Caco-2 (cell line): Measurements from ENCODE around the gene ZNF845. TPM values are rescaled to one million over a fixed set of nuclear protein-coding genes. Genes with fewer than 3 reads are reported as not detected.

ENCODE experiments used
- Bru-seq: library from RNA; stranded (reverse); fragments of 400-500 nt; gene quantifications from one replicate; lab custom pipeline; 2021; lab: Mats Ljungman, UMichigan
- BruChase-seq, 2 experiments: library from RNA; stranded (reverse); fragments of 400-500 nt; gene quantifications; one replicate each; lab custom pipeline; 2021; lab: Mats Ljungman, UMichigan
- BruUV-seq: library from RNA; stranded (reverse); fragments of 400-500 nt; replicated peaks from 2 replicates; lab custom pipeline; 2021; lab: Mats Ljungman, UMichigan
- CTCF ChIA-PET: fragments of 300-600 bp; sonication (Branson Sonifier 250); formaldehyde crosslinking; loops from one replicate; lab custom pipeline; 2022; ENCODE audit warnings: antibody characterized with exemption; lab: Charles Lee
- POLR2A ChIA-PET: fragments of 300-600 bp; sonication (Branson Sonifier 250); formaldehyde crosslinking; loops from one replicate; lab custom pipeline; 2022; ENCODE audit warnings: antibody characterized with exemption; lab: Charles Lee
- DNase-seq, 2 experiments: peaks; one replicate each; pipeline versions ENCODE4 v3.0.0 to v3.0.0-alpha.2; 2020 to 2022
- H3K27me3 ChIP-seq: replicated peaks from 2 replicates; pipeline ENCODE4 v1.6.0; 2011; ENCODE audit warnings: low read length; ENCODE audit not compliant: control insufficient read depth, insufficient read depth
- H3K36me3 ChIP-seq: 2 replicates; pipeline ENCODE4 v1.5.1; 2011; ENCODE audit warnings: low read length; ENCODE audit not compliant: control insufficient read depth, insufficient read depth
- H3K4me1 ChIP-seq: fragments of 250-450 bp; sonication (Bioruptor Pico); 2 replicates; pipeline ENCODE4 v1.5.1; 2020; ENCODE audit warnings: mild to moderate bottlenecking
- H3K4me3 ChIP-seq: 2 replicates; pipeline ENCODE4 v1.5.1; 2011; ENCODE audit warnings: low read depth, mild to moderate bottlenecking, control low read depth, low read length
- H3K9me3 ChIP-seq: fragments of 250-450 bp; sonication (Bioruptor Pico); 2 replicates; pipeline ENCODE4 v1.5.1; 2020; ENCODE audit warnings: mild to moderate bottlenecking, moderate library complexity
- H3K27ac Mint-ChIP-seq: one replicate; pipeline ENCODE4 v1.8.0; 2022; ENCODE audit warnings: mixed read lengths; ENCODE audit not compliant: unreplicated experiment
- H3K27me3 Mint-ChIP-seq: one replicate; pipeline ENCODE4 v1.8.0; 2022; ENCODE audit warnings: mixed read lengths; ENCODE audit not compliant: insufficient read depth, unreplicated experiment
- H3K36me3 Mint-ChIP-seq: one replicate; pipeline ENCODE4 v1.8.0; 2022; ENCODE audit warnings: mild to moderate bottlenecking, mixed read lengths; ENCODE audit not compliant: insufficient read depth, unreplicated experiment
- H3K4me1 Mint-ChIP-seq: one replicate; pipeline ENCODE4 v1.8.0; 2022; ENCODE audit warnings: low read depth, mixed read lengths; ENCODE audit not compliant: unreplicated experiment
- H3K4me3 Mint-ChIP-seq: one replicate; pipeline ENCODE4 v1.8.0; 2022; ENCODE audit warnings: mild to moderate bottlenecking, moderate library complexity, mixed read lengths; ENCODE audit not compliant: unreplicated experiment
- H3K9me3 Mint-ChIP-seq: one replicate; pipeline ENCODE4 v1.8.0; 2022; ENCODE audit warnings: mixed read lengths; ENCODE audit not compliant: unreplicated experiment
- intact Hi-C: fragments of 100-400 bp; cut with micrococcal nuclease; formaldehyde crosslinking; loops from one replicate; pipeline ENCODE4 v1.10.0; 2022; ENCODE audit not compliant: unreplicated experiment
- long read RNA-seq: library from polyadenylated mRNA; stranded (forward); transcript quantifications from one replicate; pipeline ENCODE4 v2.0.0, GENCODE V29; 2022
- total RNA-seq: library from RNA; stranded (reverse); gene quantifications from 2 replicates; pipeline ENCODE4 v1.2.3, GENCODE V29; 2022
- TF ChIP-seq, protein P1 (sequence below), 2 experiments: fragments of 200-600 bp in 1 of 2; IDR thresholded peaks; 1 replicate in 1 of 2; 2 replicates in 1 of 2; pipeline versions ENCODE4 v1.5.1 to v1.8.0; 2011 to 2022; ENCODE audit warnings: antibody characterized with exemption in 1 of 2, control low read depth in 1 of 2, inconsistent platforms in 1 of 2, low read depth in 1 of 2, low read length in 1 of 2, mild to moderate bottlenecking in 1 of 2, moderate library complexity in 1 of 2; ENCODE audit not compliant: insufficient read depth in 1 of 2, severe bottlenecking in 1 of 2, unreplicated experiment in 1 of 2

Gene ZNF845
- total RNA-seq: 8.0 and 8.9 TPM in 2 replicates
- Bru-seq, nascent RNA: percentile 71 among the genes with signal in this experiment
- BruChase-seq, experiment 1, labeled RNA remaining after a 2-hour chase: percentile 76 among the genes with signal in this experiment
- BruChase-seq, experiment 2, labeled RNA remaining after a 6-hour chase: percentile 67 among the genes with signal in this experiment
- long read RNA-seq, full-length matches to known transcripts: 5 of 6 reads
- long read RNA-seq, partial matches to known transcripts: 0 of 6 reads
- long read RNA-seq, other reads (novel, unspliced or antisense): 1 of 6 reads

DNA sequence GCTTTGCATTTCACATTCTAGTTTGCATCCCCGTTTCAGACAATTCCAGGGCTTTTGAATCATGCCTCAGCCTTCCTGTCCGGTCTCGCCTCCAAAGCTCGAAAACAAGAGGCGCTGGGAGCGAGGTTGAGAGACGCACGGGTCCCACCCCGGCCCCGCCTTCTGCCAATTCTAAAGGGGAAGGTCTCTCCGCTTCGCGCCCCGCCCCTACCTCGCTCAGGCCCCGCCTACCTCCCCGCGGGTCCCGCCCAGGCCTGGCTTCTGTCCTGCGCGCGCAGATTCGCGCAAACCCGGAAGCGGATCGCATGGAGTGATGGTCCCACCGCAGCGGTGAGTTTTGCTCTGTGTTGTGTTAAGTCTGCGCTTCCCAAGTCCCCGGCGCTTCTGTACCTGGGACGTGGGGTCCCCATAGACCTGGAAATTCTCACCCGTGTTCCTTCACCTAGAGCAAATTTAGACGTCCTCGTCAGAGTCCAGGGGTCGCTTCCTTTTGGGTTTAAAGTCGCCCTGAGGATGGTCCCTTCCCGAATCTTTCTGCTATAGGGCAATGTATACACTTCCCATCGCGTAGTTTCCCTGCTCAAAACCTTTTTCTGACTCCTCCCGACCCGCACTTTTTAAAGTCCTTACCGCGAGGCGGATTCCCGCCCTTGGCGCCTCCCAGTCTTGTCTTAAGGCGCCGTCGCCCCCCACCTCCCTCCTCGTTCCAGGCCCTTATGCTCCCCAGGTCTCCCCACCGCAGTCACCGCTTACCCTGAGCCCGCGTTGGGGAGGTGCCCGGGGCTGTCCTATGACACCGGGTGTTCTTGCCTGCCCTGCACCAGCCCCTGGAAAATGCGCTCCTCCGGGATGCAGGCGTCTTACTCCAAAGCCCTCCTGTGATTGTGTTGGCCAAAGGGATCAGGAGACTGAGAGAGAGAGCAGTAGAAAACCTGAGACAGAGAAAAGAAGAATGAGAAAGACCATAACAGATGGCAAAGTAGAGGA is at the start of gene ZNF845:
Gene ZNF845, plus strand, starts transcription at position 287 of the 987 bp plus-strand sequence. CDS start 7,559 bp downstream, outside the sequence.
- TF ChIP-seq, protein P1, sequence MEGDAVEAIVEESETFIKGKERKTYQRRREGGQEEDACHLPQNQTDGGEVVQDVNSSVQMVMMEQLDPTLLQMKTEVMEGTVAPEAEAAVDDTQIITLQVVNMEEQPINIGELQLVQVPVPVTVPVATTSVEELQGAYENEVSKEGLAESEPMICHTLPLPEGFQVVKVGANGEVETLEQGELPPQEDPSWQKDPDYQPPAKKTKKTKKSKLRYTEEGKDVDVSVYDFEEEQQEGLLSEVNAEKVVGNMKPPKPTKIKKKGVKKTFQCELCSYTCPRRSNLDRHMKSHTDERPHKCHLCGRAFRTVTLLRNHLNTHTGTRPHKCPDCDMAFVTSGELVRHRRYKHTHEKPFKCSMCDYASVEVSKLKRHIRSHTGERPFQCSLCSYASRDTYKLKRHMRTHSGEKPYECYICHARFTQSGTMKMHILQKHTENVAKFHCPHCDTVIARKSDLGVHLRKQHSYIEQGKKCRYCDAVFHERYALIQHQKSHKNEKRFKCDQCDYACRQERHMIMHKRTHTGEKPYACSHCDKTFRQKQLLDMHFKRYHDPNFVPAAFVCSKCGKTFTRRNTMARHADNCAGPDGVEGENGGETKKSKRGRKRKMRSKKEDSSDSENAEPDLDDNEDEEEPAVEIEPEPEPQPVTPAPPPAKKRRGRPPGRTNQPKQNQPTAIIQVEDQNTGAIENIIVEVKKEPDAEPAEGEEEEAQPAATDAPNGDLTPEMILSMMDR (IDR thresholded peaks at IDR 0.05; ENCODE audit: insufficient read depth in 1 of 2, low read depth in 1 of 2, low read length in 1 of 2, severe bottlenecking in 1 of 2, unreplicated experiment in 1 of 2): no peak
- H3K9me3 Mint-ChIP-seq: peaks cover 29% of the 10 kb centered on the region
- peak within 1 kb of the TSS; percentile 60 for H3K27ac Mint-ChIP-seq
- TSS peak; percentile 82 for BruUV-seq
- Histone ChIP-seq H3K27me3 (no peaks in the 10 kb centered on the region), H3K4me1 (0 out of 2 replicates have a peak, but pooled peaks cover 3% of the 10 kb centered on the region), H3K9me3 (peaks cover 10% of the 10 kb centered on the region), H3K36me3 (peaks cover 1% of the 10 kb centered on the region; the same call in 1 of the 2 replicates), H3K4me3 (peak within 1 kb of the TSS; percentile 51)
- CTCF ChIA-PET: interaction anchor here (0.6 kb wide), 1 partner anchor 481 kb away, joined by 4 read pairs; no protein-coding TSS in a partner anchor
- peaks cover 8% of the 10 kb centered on the region for H3K4me1 Mint-ChIP-seq
- H3K4me3 Mint-ChIP-seq: peak within 1 kb of the TSS; percentile 82
- intact Hi-C loops: loop anchor here (2.0 kb wide), 2 partner anchors 61 to 97 kb away; partner anchors contain the start of genes ZNF761 and ZNF765
- DNase-seq: peak; percentile 97 to 98
- POLR2A ChIA-PET: interaction anchor here (0.6 to 1.0 kb wide), 2 partner anchors 33 to 1631 kb away, joined by 3 read pairs; no protein-coding TSS in a partner anchor
- H3K27me3 Mint-ChIP-seq: no peaks in the 10 kb centered on the region
- peaks cover 23% of the 10 kb centered on the region for H3K36me3 Mint-ChIP-seq

DNA sequence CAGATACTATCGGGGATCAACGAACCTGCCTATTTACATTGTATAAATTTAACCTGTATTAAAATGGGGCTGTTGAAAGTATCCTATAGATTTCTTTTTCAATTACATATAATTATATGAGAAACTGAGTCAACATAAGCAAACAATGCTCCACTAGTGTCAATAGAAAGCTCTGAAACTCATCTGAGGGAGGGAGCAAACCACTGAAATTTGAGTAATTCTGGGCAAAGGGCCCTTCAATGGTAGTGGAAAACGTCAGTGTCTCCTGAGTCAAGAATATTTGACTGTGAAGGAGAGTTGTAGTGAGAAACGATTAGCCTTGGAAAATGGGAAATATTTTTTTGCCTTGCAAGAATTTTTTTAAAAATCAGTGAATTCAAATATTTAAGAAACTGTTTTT is 48.5 kb upstream of the ZNF845 start:
- intact Hi-C loops: no loop called here
- peaks cover 10% of the 10 kb centered on the region for H3K9me3 Mint-ChIP-seq
- no peaks in the 10 kb centered on the region for H3K36me3 ChIP-seq
- no peaks in the 10 kb centered on the region for H3K27me3 ChIP-seq
- no peaks in the 10 kb centered on the region for H3K36me3 Mint-ChIP-seq
- H3K4me3 ChIP-seq: no peak overlapping the region
- ChIA-PET CTCF (no interaction called here), POLR2A (no interaction called here)
- H3K4me3 Mint-ChIP-seq: no peak overlapping the region
- H3K9me3 ChIP-seq: peaks cover 8% of the 10 kb centered on the region; the same call in 1 of the 2 replicates
- BruUV-seq: no TSS peak
- H3K4me1 Mint-ChIP-seq: no peaks in the 10 kb centered on the region
- TF ChIP-seq, protein P1 (IDR thresholded peaks at IDR 0.05; ENCODE audit: insufficient read depth in 1 of 2, low read depth in 1 of 2, low read length in 1 of 2, severe bottlenecking in 1 of 2, unreplicated experiment in 1 of 2): no peak
- no peak for DNase-seq
- no peaks in the 10 kb centered on the region for H3K4me1 ChIP-seq
- no peaks in the 10 kb centered on the region for H3K27me3 Mint-ChIP-seq
- H3K27ac Mint-ChIP-seq: no peak overlapping the region
